ENCODE data around the gene NALF2.

DNA sequence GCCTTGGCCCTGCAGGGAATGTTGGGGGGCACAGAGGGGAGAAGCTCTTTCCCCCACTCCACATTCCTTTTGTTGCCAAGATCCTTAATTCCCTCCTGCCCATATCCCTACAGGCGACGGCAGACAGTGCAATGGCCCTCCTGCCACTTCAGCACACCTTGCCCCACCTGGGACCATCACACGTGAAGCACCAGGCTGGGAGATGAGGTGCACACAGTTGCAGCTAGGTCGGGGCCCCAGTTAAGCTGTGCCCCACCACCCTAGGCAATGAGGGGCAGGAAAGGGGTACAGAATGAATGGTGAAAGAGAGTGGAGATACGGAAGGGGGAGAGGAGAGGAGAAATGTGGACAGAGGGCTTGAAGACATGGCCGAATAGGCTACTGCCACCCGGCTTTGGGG, 26.2 kb downstream of the NALF2 start:
- TF ChIP-seq, protein P1, sequence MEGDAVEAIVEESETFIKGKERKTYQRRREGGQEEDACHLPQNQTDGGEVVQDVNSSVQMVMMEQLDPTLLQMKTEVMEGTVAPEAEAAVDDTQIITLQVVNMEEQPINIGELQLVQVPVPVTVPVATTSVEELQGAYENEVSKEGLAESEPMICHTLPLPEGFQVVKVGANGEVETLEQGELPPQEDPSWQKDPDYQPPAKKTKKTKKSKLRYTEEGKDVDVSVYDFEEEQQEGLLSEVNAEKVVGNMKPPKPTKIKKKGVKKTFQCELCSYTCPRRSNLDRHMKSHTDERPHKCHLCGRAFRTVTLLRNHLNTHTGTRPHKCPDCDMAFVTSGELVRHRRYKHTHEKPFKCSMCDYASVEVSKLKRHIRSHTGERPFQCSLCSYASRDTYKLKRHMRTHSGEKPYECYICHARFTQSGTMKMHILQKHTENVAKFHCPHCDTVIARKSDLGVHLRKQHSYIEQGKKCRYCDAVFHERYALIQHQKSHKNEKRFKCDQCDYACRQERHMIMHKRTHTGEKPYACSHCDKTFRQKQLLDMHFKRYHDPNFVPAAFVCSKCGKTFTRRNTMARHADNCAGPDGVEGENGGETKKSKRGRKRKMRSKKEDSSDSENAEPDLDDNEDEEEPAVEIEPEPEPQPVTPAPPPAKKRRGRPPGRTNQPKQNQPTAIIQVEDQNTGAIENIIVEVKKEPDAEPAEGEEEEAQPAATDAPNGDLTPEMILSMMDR (IDR thresholded peaks at IDR 0.05) = no peak
- TF ChIP-seq POLR2A (IDR thresholded peaks at IDR 0.05) = no peak

Data from body of pancreas (tissue), 4 donors.